Stimulated activated CD8-positive, alpha-beta memory T cell treated with anti-CD3 and anti-CD28 coated beads, Interleukin-12 subunit alpha, Interleukin-12 subunit beta, amount 100 ng/mL, for 24 hours (primary cell): ENCODE measurements around the gene CORIN.
"Not testable (repeated sequence)": the region's sequence is repeated elsewhere in the genome, so short reads cannot be mapped to it uniquely, and the experiment has no call there.

Experiments used
- DNase-seq: peaks from one replicate; pipeline ENCODE4 v3.0.0-alpha.2; 2020; ENCODE audit errors: extremely low read depth

The CORIN gene

DNA sequence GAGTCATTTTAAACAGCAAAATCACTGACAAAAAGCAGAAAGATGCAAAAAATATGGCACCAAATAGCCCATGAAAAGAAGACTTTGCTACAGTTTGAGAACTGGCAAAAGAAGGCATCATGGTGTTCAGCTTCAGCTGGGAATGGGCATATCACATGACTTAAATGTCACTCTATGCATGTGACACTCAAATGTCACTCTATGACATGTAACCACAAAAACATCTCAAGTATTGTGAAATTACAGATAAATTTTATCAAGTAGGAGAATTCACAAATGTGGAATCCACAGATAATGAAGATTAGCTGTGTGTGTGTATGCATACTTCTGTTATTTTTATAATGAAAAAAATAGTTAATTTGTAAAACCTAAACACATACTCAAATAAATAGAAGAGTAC lies 270.9 kb downstream of the CORIN start:
- DNase-seq = no peak

GRCh38 chr4:47566566-47566965 lies 271.3 kb downstream of the CORIN start:
- no peak for DNase-seq

DNA sequence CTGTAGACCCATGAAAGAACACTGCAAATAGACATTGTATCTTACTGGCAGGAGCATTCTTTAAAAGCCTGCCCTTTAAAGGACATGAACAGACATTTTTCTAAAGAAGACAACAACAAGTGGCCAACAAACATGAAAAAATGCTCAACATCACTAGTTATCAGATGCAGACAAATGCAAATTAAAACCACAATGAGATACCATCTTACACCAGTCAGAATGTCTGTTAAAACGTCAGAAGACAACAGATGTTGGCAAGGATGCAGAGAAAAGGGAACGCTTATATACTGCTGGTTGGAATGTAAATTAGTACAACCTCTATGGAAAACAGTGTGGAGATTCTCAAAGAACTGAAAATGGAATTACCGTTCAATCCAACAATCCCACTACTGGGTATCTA lies 275.6 kb downstream of the CORIN start:
- DNase-seq = no peak

GRCh38 chr4:47561331-47561730 lies 276.5 kb downstream of the CORIN start:
- DNase-seq = no peak

- no peak for DNase-seq
These were observed 277.2 kb downstream of the CORIN start for GRCh38 chr4:47560682-47561081.

DNA sequence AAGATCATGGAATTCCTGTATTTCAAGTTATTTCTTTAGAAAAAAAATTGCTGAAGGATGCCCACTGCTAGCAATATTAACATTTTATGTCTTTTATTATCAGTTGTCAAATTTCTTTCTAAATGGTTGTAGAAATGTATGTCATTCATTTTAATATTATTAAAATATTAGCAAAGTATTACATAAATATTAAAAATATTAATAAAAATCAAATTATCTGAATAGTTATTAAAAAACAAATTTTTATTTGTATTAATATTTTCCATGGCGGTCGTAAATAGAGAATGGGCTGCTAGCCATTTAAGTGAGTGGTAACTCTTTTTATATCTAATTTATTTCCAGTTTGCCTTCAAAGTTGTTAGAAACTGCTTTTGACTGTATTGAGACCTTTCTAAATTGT lies 280.6 kb downstream of the CORIN start:
- no peak for DNase-seq

GRCh38 chr4:47555920-47556319 lies 281.9 kb downstream of the CORIN start:
- not testable (repeated sequence) for DNase-seq

DNA sequence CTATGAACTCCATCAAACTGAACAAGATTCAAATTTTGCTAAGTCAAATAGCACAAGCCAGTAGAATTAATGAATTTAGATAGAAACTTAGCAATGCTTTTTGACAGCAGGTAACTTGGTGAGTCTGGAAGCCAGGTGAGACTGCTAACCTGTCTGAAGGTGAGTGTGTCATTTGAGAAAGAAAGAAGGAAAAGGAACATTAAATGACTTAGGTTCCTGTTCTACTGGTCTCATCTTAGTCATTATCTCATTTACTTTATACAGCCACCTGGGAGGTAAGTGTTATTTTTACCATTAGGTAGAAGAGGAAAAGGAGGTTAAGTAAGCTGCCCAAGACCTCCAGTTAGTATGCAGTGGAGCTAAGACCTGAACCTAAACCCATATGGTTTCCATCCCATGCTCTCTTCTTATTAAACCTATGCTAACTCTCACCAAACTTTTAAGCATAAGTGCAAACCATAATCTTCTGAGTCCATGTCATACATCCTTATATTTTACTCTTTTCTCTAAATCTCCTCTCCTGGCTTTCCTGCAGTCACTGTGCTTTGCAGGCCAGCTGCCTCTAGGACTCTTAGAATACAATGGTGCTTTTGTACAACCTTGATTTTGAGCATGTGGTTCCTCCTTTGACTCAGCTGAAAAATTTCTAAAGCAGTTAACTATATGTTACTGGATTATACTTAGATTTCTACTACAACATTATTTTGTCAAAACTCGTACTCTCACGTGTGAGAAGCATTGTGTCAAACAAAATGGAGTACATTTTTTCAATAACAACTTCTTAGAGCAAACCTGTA lies 284.3 kb downstream of the CORIN start:
- DNase-seq = no peak

- DNase-seq = no peak
These were observed 286.2 kb downstream of the CORIN start for GRCh38 chr4:47551682-47552081.

DNA sequence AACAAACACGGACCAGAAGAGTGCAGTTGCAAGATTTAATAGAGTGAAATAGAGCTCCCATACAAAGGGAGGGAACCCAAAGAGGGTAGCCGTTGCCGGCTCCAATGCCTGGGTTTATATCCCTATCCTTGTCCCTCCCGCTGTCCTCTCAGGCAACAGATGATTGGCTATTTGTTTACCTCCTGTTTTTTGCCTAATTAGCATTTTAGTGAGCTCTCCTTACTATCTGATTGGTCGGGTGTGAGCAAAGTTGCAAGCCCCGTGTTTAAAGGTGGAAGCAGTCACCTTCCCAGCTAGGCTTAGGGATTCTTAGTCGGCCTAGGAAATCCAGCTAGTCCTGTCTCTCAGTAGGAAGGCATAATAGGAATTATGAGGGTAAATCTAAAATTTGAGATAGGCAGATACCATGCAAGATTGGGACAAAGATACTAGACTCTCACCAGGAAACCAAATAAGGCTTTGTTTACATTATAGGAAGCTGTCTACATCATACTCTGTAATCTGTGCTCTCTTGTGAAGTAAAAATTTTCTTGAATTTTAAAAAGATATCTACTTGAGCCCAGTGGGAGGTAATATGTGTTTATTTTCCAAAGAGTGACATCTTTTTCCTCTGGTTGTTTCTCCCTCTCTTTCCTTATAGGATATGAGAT lies 286.8 kb downstream of the CORIN start:
- DNase-seq = no peak

GRCh38 chr4:47550357-47550756 lies 287.5 kb downstream of the CORIN start:
- DNase-seq = not testable (repeated sequence)
